ENCODE results near the gene CMYA5. TPM values are rescaled to one million over a fixed set of nuclear protein-coding genes. Genes with fewer than 3 reads are reported as not detected.

Gene CMYA5
- total RNA-seq, 4 donors from 2014 or later = 3,049 to 3,867 (median 3,338) TPM

- intact Hi-C loops (cut with DNase I; ENCODE audit: low total_unique reads) = no loop called here
- DNase-seq (no peak), ATAC-seq (no peak)
- Histone ChIP-seq H3K9me3 (no peaks in the 10 kb centered on the region), H3K4me3 (no peak overlapping the region), H3K36me3 (peaks cover 0 to 96% of the 10 kb centered on the region in 2 donors), H3K27ac (peak overlapping the region in 1 of 4 donors; percentile 19), H3K4me1 (no peaks in the 10 kb centered on the region), H3K27me3 (no peaks in the 10 kb centered on the region)
- TF ChIP-seq CTCF (IDR thresholded peaks at IDR 0.05 in 4 of 5, conservative IDR thresholded peaks at IDR 0.05 in 1 of 5) = no peak
- TF ChIP-seq POLR2A (IDR thresholded peaks at IDR 0.05) = no peak
- in situ Hi-C loops (cut with MboI; ENCODE audit: low sequenced_read_pairs in 4 of 4) = no loop called here
Measured at GRCh38 chr5:79753877-79754645, 64.4 kb downstream of the CMYA5 start.

- ATAC-seq (no peak), DNase-seq (no peak)
- in situ Hi-C loops (cut with MboI; ENCODE audit: low sequenced_read_pairs in 4 of 4) (no loop called here), intact Hi-C loops (cut with DNase I; ENCODE audit: low total_unique reads) (no loop called here)
- Histone ChIP-seq H3K36me3 (peaks cover 0 to 96% of the 10 kb centered on the region in 2 donors), H3K4me1 (no peaks in the 10 kb centered on the region), H3K9me3 (no peaks in the 10 kb centered on the region), H3K27ac (peak overlapping the region in 1 of 4 donors; percentile 11), H3K4me3 (no peak overlapping the region), H3K27me3 (no peaks in the 10 kb centered on the region)
- TF ChIP-seq POLR2A (IDR thresholded peaks at IDR 0.05) (no peak), CTCF (IDR thresholded peaks at IDR 0.05 in 4 of 5, conservative IDR thresholded peaks at IDR 0.05 in 1 of 5) (no peak)
Measured at GRCh38 chr5:79754865-79755555, 65.4 kb downstream of the CMYA5 start.

- intact Hi-C loops (cut with DNase I; ENCODE audit: low total_unique reads) (no loop called here), in situ Hi-C loops (cut with MboI; ENCODE audit: low sequenced_read_pairs in 4 of 4) (no loop called here)
- Histone ChIP-seq H3K9me3 (no peaks in the 10 kb centered on the region), H3K4me1 (no peaks in the 10 kb centered on the region), H3K27me3 (no peaks in the 10 kb centered on the region), H3K27ac (peak overlapping the region in 1 of 4 donors; percentile 34), H3K4me3 (no peak overlapping the region), H3K36me3 (peaks cover 0 to 96% of the 10 kb centered on the region in 2 donors)
- DNase-seq = no peak
- ATAC-seq = no peak
- TF ChIP-seq POLR2A (IDR thresholded peaks at IDR 0.05) = no peak
- TF ChIP-seq CTCF (IDR thresholded peaks at IDR 0.05 in 4 of 5, conservative IDR thresholded peaks at IDR 0.05 in 1 of 5) = no peak
Measured at GRCh38 chr5:79756076-79756475, 66.4 kb downstream of the CMYA5 start.

GRCh38 chr5:79759436-79759835, 69.8 kb downstream of the CMYA5 start:
- ATAC-seq = peak; percentile 76 to 96
- peak; percentile 42 to 66 for DNase-seq
- H3K27me3 ChIP-seq = no peaks in the 10 kb centered on the region
- H3K27ac ChIP-seq = peak overlapping the region; percentile 27 to 82 (median 64)
- no peak for TF ChIP-seq POLR2A (IDR thresholded peaks at IDR 0.05)
- TF ChIP-seq CTCF (IDR thresholded peaks at IDR 0.05 in 4 of 5, conservative IDR thresholded peaks at IDR 0.05 in 1 of 5) = no peak
- intact Hi-C loops (cut with DNase I; ENCODE audit: low total_unique reads) (no loop called here), in situ Hi-C loops (cut with MboI; ENCODE audit: low sequenced_read_pairs in 4 of 4) (no loop called here)
- H3K4me3 ChIP-seq = no peak overlapping the region
- H3K36me3 ChIP-seq = peaks cover 0 to 95% of the 10 kb centered on the region in 2 donors
- H3K9me3 ChIP-seq = no peaks in the 10 kb centered on the region
- no peaks in the 10 kb centered on the region for H3K4me1 ChIP-seq
